ENCODE results near the gene MICU1. TPM values are rescaled to one million over a fixed set of nuclear protein-coding genes. Genes with fewer than 3 reads are reported as not detected.
A peak's percentile ranks its signal among the peaks of the same experiment; 100 is the strongest.

MICU1 gene
- total RNA-seq, 2 donors from 2014 or later, result 48.9 to 54.1 TPM

DNA sequence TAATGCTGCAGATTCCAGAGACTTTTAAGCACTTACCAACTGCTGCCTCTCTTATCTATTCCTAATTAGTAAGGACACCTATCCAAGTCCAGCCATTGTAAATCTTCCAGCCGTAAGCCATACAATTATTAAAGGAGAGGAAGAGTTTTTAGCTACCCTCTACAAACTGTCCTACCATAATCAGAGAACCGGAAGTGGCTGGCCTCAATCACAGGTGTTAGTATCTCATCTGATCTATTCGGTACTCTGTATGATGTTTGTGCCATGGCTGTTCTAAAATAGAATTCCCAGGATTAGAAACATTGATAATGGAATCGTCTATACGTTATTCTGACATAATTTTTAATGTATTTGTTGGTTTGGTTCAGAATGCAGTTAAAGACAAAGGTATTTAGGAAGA is 102.8 kb downstream of the MICU1 start:
- intact Hi-C loops (cut with DNase I, micrococcal nuclease), result no loop called here
- ATAC-seq (no peak), DNase-seq (no peak)

DNA sequence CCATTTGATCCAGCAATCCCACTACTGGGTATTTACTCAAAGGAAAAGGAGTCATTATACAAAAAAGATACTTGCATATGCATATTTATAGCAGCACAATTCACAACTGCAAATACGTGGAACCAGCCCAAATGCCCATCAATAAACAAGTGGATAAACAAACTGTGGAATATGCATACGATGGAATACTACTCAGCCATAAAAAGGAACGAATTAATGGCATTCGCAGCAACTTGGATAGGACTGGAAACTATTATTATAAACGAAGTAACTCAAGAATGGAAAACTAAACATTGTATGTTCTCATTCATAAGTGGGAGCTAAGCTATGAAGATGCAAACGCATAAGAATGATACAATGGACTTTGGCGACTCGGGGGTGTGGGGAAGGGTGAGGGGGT is 108.6 kb downstream of the MICU1 start:
- ATAC-seq (no peak), DNase-seq (no peak)
- intact Hi-C loops (cut with DNase I, micrococcal nuclease), result no loop called here

DNA sequence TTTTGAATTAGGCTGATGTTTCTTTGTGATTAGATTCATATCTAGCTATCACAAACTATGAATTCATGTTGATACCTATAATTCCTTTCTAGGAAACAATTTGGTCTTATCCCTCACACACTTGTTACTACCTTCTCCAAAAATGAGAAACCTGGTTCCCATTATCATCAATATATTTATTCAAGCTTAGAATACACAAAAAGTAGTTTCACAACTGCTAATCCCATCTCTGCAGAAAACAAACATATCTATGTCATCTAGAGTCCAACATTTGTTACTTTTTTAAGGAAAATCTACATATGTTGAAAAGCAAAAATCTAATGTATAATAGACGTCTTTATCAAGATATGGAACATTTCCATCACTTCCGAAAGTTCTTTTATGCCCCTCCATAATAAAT is 110.4 kb downstream of the MICU1 start:
- no peak for DNase-seq
- intact Hi-C loops (cut with DNase I, micrococcal nuclease), result no loop called here
- no peak for ATAC-seq

DNA sequence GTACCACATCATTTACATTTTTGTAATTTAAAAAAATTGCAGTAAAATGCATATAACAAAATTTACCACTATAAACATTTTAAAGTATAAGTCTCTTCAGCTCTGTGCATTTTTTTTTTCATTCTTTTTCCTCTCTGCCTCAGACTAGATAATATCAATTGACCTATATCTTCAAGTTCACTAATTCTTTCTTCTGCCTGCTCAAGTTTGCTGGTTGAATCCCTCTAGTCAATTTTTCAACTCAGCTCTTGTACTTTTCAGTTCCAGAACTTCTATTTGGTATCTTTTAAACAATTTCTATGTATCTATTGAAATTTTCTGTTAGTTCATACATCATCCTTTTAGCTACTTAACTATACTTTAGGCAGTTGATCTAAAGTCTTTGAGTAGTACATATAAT is 112.0 kb downstream of the MICU1 start:
- ATAC-seq (no peak), DNase-seq (no peak)
- intact Hi-C loops (cut with DNase I, micrococcal nuclease), result no loop called here

DNA sequence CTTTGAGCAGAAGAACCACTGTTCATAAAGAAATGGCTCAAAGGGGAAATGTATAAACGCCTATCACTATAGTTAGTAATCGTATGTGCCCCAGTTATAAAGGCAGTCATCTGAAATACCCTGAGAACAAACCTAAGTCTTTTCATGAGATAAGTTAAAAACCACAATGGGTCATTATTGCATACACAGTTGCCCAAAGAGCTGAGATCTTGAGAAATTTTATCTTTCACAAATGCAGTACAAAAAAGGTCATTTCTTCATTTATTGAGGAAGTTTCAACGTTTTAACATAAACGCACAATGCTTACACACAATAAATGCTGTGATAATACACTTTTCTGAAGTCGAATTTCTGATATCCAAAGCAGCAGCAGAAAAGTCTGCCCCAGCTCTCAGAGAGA is 114.4 kb downstream of the MICU1 start:
- intact Hi-C loops (cut with DNase I, micrococcal nuclease), result no loop called here
- ATAC-seq, result no peak

DNA sequence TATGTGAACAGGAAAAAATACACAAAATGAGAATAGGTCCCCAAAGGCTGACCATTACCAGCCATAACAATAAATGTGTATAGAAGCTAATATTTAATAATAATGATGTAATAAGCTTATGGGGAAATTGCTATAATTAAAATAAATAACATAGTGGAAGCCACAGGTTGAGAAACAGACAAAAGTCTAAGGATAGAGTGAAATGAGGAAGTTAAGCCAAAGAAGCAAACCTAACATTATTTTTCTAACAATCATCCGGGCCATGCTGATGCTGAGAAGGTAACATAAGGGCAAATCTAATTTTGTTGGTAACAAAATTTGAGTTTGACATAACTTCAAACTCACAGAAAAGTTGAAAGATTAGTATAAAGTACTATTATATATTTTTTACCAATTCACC is 115.9 kb downstream of the MICU1 start:
- intact Hi-C loops (cut with DNase I, micrococcal nuclease), result no loop called here
- no peak for ATAC-seq
- no peak for DNase-seq

More for the DNA sequence above, 114.4 kb downstream of the MICU1 start:
- no peak for DNase-seq

DNA sequence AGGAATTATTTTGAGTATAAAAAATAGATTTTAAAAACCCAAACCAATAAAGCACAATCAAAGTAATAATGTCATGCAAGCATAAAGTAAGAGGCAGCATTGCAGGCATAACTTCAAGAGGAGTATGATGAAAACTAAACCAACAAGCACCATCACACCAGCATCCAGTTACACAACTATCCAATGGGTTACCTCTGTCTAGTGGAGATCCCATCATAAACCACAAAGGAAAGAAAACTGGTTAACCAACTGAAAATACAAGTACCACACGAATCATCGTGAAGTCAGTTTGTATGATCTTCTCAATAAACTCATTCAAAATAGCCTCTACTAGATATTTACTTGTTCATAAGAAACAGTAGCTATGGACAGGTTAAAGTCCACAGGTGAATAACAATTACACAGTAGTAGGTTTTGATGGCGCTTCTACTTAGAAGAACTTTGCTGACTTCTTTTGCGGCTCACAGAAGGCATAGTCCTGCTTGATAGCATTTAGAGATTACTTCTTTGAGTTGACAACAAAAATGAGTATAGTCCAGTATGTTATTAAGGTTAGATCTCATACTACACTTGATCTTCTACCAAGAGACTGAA is 116.6 kb downstream of the MICU1 start:
- DNase-seq (no peak), ATAC-seq (peak; percentile 54)
- intact Hi-C loops (cut with DNase I, micrococcal nuclease), result no loop called here

DNA sequence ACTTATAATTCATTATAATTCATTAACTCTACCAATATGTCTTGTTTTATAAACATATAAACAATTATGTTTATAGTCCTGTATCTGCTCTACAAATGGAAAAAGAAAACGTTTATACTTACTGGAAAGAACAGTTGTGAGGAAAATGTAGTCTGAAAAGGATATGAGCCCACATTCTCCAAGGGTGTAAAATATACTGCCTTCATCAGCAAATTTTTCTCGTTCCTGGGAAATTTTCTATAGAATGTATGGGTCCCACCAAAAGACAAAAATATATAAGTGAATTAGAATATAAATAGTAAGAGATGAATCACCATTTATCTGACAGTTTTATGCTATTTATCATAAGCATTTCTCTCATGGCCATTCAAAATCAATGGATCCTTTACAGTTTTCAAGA is 117.8 kb downstream of the MICU1 start:
- intact Hi-C loops (cut with DNase I, micrococcal nuclease), result no loop called here
- DNase-seq, result no peak
- ATAC-seq, result no peak

DNA sequence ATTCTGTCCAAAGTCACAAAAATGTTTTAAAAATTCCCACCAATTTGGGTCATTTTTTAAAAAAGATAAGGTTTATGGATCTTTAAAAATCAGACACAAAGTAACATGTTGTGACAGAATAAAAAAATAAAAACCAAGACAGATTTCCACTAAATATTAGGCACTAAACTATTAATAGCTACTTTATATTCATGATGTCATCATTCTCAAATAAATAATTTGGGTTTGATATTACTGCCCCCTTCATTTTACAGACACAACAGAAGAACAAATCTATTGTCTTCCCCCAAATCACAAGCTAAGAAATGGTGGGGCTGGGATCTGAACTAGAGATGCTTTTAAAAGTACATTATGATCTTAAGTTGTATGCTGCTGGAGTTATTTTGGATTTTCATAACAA is 119.4 kb downstream of the MICU1 start:
- intact Hi-C loops (cut with DNase I, micrococcal nuclease), result no loop called here
- ATAC-seq (no peak), DNase-seq (no peak)

DNA sequence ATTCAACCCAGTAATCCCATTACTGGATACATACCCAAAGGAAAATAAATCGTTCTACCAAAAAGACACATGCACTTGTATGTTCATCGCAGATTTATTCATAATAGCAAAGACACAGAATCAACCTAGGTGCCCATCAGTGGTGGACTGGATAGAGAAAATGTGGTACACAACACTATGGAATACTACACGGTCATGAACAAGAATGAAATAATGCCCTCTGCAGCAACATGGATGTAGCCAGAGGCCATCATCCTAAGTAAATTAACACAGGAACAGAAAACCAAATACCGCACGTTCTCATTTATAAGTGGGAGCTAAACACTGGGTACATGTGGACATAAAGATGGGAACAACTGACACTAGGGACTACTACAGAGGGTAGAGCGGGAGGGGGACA is 120.4 kb downstream of the MICU1 start:
- DNase-seq (no peak), ATAC-seq (no peak)
- intact Hi-C loops (cut with DNase I, micrococcal nuclease), result no loop called here

DNA sequence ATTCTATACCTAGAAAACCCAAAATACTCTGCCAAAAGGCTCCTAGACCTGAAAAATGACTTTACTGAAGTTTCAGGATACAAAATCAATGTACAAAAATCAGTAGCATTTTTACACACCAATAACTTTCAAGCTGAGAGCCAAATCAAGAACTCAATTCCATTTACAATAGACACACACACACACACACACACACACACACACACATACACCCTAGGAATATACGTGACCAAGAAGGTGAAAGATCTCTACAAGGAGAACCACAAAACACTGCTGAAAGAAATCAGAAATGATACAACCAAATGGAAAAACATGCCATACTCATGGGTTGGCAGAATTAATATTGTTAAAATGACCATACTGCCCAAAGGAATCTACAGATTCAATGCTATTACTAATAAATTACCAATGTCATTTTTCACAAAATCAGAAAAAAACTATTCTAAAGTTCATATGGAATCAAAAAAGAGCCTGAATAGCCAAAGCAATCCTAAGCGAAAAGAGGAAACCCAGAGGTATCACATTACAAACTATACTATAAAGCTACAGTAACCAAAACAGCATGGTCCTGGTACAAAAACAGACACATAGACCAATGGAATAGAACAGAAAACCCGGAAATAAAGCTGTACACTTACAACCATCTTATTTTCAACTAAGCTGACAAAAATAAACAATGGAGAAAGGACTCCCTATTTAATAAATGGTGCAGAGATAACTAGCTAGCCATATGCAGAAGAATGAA is 122.0 kb downstream of the MICU1 start:
- ATAC-seq (no peak), DNase-seq (no peak)
- intact Hi-C loops (cut with DNase I, micrococcal nuclease), result no loop called here

DNA sequence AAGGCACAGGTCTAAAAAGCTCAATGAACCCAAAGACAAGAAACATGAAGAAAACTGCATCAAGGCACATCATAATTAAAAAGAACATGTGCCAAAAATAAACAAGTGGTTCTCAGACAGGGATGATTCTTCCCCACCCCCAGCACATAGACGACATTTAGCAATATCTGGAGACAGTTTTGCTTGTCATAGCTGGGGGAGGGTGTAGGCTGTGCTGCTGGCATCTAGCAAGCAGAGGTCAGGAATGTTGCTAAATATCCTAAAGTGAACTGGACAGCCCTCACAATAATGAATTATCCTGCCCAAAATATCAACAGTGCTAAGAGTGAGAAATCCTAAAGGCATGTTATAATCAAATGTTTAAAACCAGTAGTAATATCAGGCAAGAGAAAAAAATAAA is 122.6 kb downstream of the MICU1 start:
- intact Hi-C loops (cut with DNase I, micrococcal nuclease), result no loop called here
- DNase-seq, result no peak
- no peak for ATAC-seq

DNA sequence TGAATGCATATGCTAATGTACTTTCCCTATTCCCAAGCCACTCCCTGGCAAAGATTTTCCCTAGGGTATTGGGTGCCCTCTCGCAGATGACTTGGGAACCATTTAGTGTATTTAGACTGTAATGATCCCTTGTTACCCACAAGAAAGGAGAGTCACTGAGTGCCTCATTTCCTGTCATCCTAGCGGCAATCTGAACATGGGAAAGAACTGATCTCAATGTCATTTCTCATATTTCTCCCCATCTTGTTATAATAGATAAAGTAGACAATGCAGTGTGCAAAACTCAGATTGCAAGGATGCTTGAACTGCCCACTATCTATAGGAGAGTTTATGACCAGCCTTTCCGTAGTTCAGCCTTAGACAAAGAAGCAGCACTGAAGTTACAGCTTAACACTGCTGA is 123.3 kb downstream of the MICU1 start:
- intact Hi-C loops (cut with DNase I, micrococcal nuclease), result no loop called here
- ATAC-seq (no peak), DNase-seq (no peak)

DNA sequence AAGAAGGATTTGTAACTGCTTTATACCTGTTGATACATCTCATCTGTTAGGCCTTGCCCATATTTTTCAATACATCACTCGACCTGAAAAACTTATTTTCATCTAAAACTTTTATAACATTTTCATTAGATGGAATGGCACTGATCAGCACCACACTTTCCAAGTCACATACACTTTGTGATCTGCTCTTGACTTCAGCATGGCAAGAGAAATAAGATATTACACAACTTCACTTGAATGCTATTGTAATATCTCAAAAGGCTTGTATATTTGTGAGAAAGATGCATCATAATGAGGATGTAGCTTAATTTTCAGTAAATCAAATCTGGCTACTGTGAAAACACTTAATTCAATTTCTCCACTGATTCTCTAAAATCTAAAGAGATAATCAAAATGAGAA is 126.2 kb downstream of the MICU1 start:
- intact Hi-C loops (cut with DNase I, micrococcal nuclease), result no loop called here
- DNase-seq, result no peak
- ATAC-seq, result no peak

DNA sequence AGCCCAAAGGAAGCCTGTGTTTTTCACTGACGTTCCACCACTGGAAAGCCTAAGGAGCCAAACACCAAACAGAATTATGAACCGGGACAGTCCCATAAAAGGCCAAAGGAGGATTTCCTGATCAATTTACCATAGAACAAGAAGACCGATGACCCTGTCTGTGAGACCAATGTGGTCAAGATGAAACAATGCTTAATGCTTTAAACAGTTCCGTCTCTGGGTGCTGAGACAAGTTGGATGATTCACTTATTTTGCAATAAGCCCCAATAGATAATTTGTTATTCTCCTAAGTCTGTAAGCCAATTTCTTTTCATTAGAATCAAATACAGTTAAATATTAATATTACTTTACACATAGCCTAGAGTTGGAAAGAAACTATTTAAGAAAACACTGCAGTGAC is 134.9 kb downstream of the MICU1 start:
- ATAC-seq (no peak), DNase-seq (no peak)
- intact Hi-C loops (cut with DNase I, micrococcal nuclease), result no loop called here

DNA sequence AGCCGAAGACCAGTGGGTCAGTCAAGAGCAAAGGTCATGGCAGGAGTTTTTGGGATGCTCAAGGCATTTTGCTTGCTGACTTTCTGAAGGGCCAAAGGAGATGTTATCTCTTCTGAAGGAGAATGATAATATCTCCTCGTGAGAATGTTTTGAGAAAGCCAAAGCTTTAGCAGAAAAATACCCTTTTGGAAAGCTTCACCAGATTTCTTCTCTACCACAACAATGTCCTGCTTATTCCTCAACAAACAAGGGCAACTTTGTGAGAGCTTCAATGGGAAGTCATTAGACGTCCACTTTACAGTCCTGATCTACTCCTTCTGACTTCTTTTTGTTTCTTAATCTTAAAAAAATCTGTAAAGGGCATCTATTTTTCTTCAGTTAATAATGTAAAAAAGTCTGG is 138.4 kb downstream of the MICU1 start:
- no peak for DNase-seq
- no peak for ATAC-seq
- intact Hi-C loops (cut with DNase I, micrococcal nuclease), result no loop called here

DNA sequence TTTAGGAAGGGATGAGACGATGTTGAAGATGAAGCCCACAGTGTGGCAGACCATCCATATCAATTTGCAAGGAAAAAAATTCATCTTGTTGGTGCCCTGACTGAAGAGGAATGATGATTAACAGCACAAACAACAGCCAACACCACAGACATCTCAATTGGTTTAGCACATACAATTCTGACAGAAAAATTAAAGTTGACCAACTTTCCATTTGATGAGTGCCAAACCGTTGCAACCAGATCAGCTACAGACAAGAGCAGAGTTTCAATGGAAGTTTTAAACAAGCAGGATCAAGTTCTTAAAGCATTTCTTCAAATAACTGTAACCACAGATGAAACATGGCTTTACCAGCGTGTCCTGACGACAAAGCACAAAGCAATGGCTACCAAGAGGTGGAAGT is 138.8 kb downstream of the MICU1 start:
- ATAC-seq, result no peak
- intact Hi-C loops (cut with DNase I, micrococcal nuclease), result no loop called here
- DNase-seq, result no peak

DNA sequence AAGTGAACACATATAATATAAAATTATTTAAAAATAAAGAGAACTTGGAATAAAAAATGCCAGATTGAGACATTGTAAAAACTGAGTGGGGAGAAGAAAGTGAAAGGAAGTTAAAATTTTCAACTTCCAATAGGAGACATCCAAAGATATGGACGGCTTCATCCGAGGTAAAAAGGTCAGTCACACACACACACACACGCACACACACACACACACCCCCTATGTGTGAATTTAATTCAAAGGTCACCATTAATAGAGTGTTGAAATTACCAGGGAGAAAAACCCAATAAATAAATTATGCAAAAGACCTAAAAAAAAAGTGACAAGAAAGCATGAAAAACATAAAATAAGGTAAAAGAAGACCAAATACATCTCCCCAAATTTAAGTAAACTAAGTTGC is 140.2 kb downstream of the MICU1 start:
- DNase-seq, result no peak
- intact Hi-C loops (cut with DNase I, micrococcal nuclease), result no loop called here

DNA sequence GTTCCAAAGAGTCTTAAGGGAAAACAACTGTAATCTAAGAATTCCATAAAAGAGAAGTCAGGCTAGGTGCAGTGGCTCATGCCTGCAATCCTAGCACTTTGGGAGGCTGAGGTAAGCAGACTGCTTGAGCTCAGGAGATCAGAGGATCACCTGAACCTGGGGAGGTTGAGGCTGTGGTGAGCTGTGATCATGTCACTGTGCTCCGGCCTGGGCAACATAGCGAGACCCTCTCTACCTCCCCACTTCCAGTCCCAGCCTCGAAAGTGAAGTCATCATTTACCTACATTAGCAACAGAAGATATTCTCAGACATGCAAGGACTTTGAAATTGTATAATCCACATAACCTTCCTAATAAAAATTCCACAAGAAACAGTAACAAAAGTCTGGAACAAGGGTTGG is 141.4 kb downstream of the MICU1 start:
- DNase-seq, result no peak
- intact Hi-C loops (cut with DNase I, micrococcal nuclease), result no loop called here
- no peak for ATAC-seq

More for the DNA sequence above, 140.2 kb downstream of the MICU1 start:
- ATAC-seq, result no peak

DNA sequence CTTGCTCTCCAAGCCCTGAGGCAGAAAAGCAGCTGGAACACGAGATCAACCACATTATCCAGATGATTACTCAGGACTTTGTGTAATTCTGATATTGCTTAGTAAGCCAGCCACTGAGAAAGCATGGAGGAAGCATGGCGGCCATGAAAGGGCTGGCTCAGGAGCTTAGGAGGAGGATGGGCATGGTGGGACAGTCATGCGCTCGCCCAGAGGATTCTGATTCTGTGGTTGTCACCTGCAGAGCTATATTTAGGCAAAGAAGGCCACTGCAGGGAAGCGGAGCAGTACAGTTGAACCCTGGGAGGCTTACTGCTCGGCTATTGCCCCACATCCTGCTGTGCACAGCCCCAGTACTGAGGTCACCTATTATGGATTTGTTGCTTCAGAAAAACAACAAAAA is 142.4 kb downstream of the MICU1 start:
- no peak for DNase-seq
- intact Hi-C loops (cut with DNase I, micrococcal nuclease), result no loop called here
- no peak for ATAC-seq

DNA sequence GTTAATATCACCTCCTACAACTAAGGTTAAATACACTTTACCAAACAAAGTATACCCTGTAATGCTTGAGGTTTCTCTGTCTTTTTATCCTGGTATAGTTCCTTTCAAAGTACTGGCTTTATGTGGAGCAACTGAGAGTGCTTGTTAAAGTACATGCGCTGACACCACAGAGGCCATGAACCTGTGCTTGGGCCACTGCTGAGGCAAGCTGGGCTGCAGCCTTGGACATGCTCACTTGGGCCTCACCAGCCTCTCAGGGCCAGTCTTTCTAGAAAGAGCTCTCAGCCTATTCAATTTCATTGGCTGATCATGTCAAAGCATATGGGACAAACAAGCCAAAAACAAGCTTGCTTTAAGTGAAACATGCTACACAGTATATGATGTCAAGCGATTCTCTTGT is 145.0 kb downstream of the MICU1 start:
- intact Hi-C loops (cut with DNase I, micrococcal nuclease), result no loop called here
- ATAC-seq (no peak), DNase-seq (no peak)

Measured in left colon (tissue), 2 donors.